Right lobe of liver (tissue), 4 donors: ENCODE data around the gene SPON2.

Experiments used
- CTCF ChIP-seq, 4 donors: fragments of 200-600 bp in 3 of 4; fragments of 450-650 bp in 1 of 4; IDR thresholded peaks; one replicate each; pipeline versions ENCODE4 v1.5.1 to v1.8.0; 2016 to 2022; ENCODE audit warnings: antibody characterized with exemption in 4 of 4, mild to moderate bottlenecking in 2 of 4
- POLR2A ChIP-seq: fragments of 450-650 bp; IDR thresholded peaks from one replicate; pipeline ENCODE4 v1.6.1; 2017; ENCODE audit warnings: antibody characterized with exemption, mild to moderate bottlenecking
- donor health status: DM: no; HTN: no; CAD: no.
- donor health status: DM: no; HTN: no; CAD: no.
- donor health status: DM: no; HTN: yes; CAD: no.

- TF ChIP-seq CTCF (IDR thresholded peaks at IDR 0.05) (no peak), POLR2A (no peak)
These were observed 28.1 kb upstream of the SPON2 start for GRCh38 chr4:1200425-1201035.
